GM19035 (cell line): ENCODE data around the gene ETV3.

Experiments used
- ATAC-seq: cut with Tn5 transposase; IDR thresholded peaks from one replicate; pipeline ENCODE4 v1.9.1; 2021; ENCODE audit not compliant: unreplicated experiment

Gene ETV3

GRCh38 chr1:157162345-157162744 is 24.1 kb upstream of the ETV3 start:
- no peak for ATAC-seq

DNA sequence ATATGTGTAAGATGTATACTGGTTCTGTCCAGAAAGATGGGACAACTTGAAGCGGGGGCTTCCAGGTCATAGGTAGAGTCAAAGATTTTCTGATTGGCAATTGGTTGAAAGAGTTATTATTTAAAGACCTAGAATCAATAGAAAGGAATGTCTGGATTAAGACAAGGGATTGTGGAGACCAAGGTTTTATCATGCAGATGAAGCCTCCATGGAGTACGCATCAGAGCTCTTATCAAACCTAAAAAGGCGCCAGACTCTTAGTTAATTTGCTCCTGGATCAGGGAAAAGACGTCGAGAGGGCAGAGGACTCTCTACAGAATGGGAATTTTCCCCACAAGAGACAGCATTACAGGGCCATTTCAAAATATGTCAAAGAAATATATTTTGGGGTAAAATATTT is 23.7 kb upstream of the ETV3 start:
- no peak for ATAC-seq

DNA sequence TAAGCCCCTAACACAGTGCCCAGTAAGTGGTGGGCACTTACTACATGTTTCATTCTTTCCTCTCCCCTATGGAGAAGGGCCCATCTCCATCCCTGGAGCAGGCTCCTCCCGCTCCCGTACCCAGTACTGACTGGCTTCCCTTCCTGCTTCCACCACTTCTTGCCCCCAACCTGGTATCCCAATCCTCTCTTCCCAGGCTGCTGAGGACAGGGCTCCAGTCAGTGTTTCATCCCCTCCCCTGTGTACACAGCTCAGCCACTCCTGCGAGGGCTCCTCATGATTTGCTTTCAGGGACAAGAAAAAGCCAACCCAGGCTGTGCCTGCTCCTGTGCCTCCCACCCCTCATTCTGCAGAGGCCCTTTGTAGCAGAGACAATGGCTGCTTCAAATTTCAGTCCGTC is 20.8 kb upstream of the ETV3 start:
- no peak for ATAC-seq

- no peak for ATAC-seq
Observed at GRCh38 chr1:157157501-157158190, 19.5 kb upstream of the ETV3 start.

DNA sequence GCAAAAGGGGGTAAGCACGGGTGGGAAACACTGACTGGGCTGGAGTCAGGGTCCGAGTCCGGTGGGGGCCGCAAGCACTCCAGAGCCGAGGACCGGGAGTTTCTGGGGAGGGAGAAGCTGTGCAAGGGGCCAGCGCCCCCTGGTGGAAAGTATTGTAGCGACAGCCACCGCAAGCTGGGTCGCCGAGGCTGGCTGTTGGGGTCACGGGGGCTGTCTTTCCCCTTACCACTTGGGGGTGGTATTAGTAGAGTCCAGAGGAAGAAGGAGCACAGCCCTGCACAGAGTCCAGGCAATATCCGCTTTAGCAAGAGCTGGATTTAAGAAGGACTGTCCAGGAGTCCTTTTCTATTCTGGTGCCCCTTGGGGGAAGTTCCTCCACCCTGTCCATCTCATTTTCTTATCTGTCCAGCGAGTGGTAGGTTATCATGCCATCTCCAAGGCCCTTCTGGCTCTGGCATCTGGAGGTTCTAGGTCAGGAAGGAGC is 17.9 kb upstream of the ETV3 start:
- no peak for ATAC-seq

DNA sequence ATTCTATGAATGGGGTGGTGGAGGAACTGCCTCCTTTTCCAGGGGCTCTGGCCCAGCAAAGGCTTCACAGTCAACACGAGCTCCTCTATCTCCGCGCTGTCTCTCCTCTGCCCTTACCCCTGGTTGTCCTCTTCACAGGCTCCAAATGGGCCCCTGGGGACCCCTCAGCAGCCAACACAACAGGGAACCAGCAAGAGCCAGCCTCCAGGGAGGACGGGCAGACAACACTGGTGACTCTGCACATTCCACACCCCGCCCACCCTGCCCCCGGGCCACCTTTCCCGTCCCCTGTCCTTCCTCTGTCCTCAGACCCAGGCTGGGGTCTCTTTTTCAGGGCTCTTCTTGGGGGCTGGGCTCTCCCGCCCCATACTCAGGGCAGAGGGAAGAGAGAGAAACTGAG is 17.5 kb upstream of the ETV3 start:
- ATAC-seq = no peak

- no peak for ATAC-seq
Observed at GRCh38 chr1:157154940-157155514, 16.8 kb upstream of the ETV3 start.

DNA sequence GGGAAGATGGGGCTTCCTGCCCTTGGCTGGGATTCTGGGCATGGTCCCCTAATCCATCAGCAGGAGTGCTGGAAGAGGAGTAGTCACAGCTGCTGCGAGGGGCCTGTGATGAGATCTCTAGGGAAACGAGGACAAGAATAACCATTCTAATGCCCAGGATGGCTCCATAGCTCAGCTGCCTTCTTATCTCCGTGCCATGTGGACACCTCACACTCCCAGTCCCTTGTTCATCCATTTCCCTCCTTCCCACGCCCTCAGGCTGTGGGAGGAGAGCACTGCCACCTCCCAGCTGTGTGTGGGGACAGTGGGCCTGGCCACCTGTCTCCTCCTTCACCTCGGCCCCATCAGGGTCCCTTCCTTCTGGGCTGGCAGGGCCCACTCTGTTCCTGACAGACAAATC is 16.1 kb upstream of the ETV3 start:
- no peak for ATAC-seq

DNA sequence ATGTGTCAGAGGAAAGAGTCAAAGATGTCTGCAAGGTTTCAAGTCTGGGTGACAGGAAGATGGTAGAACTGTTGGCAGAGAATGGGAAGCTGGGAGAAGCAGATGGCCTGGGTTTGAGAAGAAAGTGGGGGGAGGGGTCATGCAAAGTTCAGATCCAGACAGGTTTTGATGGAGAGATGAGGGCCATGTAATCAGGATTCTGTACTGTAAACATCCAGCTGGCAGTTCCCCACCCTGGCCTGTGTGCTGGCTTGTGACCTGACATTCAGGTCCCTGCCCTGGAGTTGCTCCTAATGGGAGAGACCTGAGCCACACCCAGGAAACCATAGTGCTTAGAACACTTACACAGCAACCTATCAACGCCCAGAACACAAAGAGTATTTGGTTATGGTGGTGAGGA is 15.6 kb upstream of the ETV3 start:
- ATAC-seq = no peak

DNA sequence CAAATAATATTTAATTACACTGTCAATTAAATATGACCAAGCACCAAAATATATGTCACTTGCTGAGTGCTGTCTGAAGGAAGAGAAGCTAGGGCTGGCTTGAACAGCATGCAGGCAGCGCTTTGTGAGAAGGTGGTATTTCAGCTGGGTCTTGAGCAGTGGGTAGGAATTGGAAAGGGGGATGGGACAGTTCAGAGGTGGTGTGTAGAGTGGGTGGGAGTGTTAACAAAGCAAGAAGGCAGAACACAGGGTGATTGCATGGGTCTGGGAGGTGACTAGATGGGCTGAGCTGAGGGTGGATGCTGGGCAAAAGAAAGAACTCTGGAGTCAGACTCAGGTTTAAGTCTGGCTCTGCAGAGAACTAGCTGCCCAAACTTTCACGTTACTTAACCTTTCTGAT is 14.3 kb upstream of the ETV3 start:
- no peak for ATAC-seq

DNA sequence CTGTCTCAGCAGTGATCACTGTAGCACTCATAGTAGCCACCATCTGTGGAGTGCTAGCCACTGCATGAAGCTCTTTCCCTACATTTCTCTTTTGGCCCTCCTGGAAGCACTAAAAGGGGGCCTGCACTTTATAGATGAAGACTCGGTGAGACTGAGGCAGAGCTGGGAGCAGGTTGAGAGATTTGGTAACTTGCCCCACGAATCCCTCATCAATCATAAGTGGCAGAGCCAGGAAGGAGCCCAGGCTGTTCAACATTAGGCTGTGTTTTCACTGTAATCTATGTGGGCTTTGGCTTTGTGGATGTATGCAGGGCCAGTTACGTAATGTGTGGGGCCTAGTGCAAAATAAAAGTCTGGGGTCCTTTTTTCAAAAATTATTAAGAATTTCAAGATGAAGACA is 13.3 kb upstream of the ETV3 start:
- no peak for ATAC-seq

GRCh38 chr1:157151073-157151472 is 12.9 kb upstream of the ETV3 start:
- no peak for ATAC-seq

DNA sequence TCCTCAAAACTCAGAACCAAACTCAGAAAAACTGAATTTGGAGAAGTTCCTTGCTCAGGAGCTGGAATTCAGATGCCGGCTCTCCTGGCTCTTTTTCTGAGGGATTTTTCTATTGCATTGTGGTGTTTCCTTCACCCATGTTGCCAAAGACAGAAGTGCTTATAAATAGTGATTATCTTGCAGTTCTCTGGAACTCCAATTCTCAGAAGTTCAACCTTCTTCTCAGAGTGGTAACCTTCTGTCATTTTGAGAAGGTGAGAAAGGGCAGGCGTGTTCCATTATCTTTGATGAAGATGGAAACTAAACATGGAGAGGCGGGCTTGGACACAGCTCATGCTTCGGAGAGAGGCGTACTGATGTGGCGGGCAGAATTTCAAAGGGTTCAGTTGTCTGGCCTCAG is 12.4 kb upstream of the ETV3 start:
- no peak for ATAC-seq

GRCh38 chr1:157147906-157148700 is 9.9 kb upstream of the ETV3 start:
- no peak for ATAC-seq

- no peak for ATAC-seq
Observed at GRCh38 chr1:157147037-157147436, 8.8 kb upstream of the ETV3 start.

DNA sequence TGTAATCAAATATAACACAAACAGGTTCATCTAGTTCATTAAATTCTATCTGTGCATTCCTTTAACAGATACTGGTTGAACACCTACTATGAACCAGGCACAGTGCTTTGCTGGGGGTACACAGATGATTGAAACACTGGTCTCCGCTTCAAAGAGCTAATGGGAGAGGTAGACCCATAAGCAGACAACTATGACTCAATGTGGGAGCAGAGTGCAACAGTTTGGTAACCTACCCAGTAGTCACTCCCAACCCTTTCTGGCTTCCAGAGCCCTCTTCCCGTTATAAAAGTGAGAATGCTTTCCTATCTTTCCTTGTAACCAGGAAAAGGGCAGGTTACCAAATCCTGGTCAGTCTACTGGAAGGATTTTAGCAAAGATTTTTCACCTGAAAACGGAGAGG is 8.0 kb upstream of the ETV3 start:
- ATAC-seq = no peak

DNA sequence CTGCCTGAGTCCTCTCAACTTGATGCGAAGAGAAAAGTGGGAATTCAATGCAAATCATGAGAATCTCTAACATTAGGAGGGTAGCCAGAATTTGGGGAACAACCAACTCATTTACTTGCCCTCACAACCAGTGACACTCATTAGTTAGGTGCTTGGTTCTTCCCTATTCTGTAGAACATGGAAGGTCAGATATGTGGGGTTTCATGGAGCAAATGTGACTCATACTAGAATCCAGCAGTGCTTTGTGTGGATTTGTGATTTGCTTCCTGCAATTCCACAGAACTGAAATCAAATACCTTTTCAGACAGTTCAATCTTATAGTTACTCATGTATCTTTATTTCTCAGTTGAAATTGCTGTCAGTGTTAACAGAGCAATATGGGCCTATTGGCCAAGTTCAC is 6.9 kb upstream of the ETV3 start:
- ATAC-seq = no peak

- ATAC-seq = no peak
Observed at GRCh38 chr1:157144509-157144908, 6.3 kb upstream of the ETV3 start.

DNA sequence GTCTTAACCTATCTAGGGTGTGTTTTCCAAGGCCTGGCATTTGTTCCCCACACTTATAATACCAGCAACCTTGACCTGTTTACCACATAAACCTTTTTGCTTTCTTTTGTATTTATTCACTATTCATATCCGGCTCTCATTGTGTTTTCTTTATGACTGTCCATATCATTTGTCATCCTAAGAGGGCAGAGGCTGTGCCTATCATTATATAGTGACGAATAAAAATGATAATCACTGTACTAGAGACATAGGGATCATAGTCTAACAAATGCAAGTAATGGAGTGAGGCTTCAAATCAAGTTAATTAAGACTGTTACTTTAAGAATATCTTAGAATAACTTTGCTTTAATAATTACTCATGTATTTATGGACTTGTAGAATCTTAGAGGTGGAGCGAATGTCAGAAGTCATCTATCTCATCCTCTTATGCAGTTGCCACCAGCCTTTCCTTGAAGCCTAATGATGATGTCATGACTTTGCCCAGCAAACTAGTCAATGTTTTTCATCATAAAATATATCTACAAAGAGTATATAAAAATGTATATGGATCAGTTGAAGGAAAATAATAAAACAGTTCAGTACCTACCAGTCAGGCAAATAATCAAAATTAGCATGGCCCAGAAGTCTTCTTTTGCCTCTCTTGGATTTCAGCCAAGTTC is 4.7 kb upstream of the ETV3 start:
- ATAC-seq = no peak

GRCh38 chr1:157142201-157142600 is 4.0 kb upstream of the ETV3 start:
- no peak for ATAC-seq

DNA sequence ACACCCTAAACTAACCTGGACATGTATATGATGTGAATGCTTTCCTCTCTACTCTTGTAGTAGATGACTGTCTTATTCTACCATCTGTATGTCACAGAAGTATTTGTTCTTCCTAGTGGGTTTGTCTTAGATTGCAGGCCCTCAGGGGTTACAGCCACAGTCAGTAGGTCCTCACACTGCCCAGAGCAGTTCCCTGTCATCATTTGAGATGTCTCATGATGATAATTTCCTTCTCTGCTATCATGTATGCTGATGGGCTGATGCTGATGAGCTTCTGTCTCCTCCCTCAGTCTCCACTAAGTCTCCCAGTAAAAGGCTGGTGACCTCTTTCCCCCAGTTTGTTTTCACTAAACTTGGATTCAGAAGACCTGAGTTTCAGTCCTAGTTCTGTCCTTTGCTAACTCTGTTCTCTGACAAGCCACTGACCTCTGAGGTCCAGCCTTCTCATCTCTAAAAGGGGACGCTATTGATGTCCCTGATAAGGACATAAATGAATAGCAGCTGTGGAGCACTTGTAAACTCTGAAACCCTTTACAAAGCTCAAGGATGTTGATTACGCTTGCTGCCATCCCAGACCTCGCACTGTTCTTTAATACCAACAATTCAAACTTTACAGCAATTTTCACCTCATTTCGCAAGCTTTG is 3.1 kb upstream of the ETV3 start:
- ATAC-seq = no peak
